GM06990 (cell line): ENCODE data around the gene GPR156.
"Not testable (repeated sequence)": the region's sequence is repeated elsewhere in the genome, so short reads cannot be mapped to it uniquely, and the experiment has no call there.

ENCODE experiments used
- DNase-seq: peaks from one replicate; pipeline ENCODE4 v3.0.0-alpha.2; 2011; ENCODE audit not compliant: insufficient read length; ENCODE audit errors: extremely low read depth
- H3K27me3 ChIP-seq: replicated peaks from 2 replicates; pipeline ENCODE4 v1.6.0; 2011; ENCODE audit warnings: low read length; ENCODE audit not compliant: control insufficient read depth, insufficient read depth
- H3K36me3 ChIP-seq: 2 replicates; pipeline ENCODE4 v1.5.1; 2011; ENCODE audit warnings: low read length; ENCODE audit not compliant: control insufficient read depth, insufficient read depth
- H3K4me3 ChIP-seq: replicated peaks from 2 replicates; pipeline ENCODE4 v1.5.1; 2011; ENCODE audit warnings: low read depth, mild to moderate bottlenecking, control low read depth, low read length
- TF ChIP-seq, protein P1 (sequence below): IDR thresholded peaks from 2 replicates; pipeline ENCODE4 v1.5.1; 2011; ENCODE audit warnings: low read length, control low read depth, mild to moderate bottlenecking, inconsistent platforms; ENCODE audit not compliant: insufficient read depth, poor library complexity, severe bottlenecking

Gene GPR156

GRCh38 chr3:120244834-120245225 lies 40.2 kb downstream of the GPR156 start:
- Histone ChIP-seq H3K36me3 (no peaks in the 10 kb centered on the region), H3K4me3 (no peak overlapping the region), H3K27me3 (no peaks in the 10 kb centered on the region)
- TF ChIP-seq, protein P1, sequence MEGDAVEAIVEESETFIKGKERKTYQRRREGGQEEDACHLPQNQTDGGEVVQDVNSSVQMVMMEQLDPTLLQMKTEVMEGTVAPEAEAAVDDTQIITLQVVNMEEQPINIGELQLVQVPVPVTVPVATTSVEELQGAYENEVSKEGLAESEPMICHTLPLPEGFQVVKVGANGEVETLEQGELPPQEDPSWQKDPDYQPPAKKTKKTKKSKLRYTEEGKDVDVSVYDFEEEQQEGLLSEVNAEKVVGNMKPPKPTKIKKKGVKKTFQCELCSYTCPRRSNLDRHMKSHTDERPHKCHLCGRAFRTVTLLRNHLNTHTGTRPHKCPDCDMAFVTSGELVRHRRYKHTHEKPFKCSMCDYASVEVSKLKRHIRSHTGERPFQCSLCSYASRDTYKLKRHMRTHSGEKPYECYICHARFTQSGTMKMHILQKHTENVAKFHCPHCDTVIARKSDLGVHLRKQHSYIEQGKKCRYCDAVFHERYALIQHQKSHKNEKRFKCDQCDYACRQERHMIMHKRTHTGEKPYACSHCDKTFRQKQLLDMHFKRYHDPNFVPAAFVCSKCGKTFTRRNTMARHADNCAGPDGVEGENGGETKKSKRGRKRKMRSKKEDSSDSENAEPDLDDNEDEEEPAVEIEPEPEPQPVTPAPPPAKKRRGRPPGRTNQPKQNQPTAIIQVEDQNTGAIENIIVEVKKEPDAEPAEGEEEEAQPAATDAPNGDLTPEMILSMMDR: no peak
- DNase-seq: no peak

DNA sequence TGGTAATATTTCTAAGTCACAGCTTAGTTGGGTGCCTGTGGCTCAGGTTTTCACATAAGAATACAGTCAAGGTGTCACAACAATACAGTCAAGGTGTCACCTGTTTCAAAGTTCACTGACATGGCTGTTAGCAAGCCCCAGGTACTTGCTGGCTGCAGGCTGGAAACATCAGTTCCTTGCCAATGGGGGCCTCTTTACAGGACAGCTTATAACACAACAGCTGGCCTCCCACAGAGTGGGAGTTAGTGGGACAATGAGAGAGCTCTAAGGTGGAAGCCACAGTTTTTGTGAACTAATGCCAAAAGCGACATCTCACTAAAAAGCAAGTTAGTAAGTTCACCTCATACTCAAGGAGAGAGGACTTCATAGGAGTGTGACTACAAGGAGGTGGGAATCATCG lies 45.4 kb downstream of the GPR156 start:
- no peak for DNase-seq
- no peak overlapping the region for H3K4me3 ChIP-seq
- TF ChIP-seq, protein P1: no peak
- no peaks in the 10 kb centered on the region for H3K36me3 ChIP-seq
- H3K27me3 ChIP-seq: no peaks in the 10 kb centered on the region

- Histone ChIP-seq H3K27me3 (no peaks in the 10 kb centered on the region), H3K4me3 (no peak overlapping the region), H3K36me3 (no peaks in the 10 kb centered on the region)
- TF ChIP-seq, protein P1: no peak
- DNase-seq: no peak
Observed at GRCh38 chr3:120227710-120228347, 57.2 kb downstream of the GPR156 start.

DNA sequence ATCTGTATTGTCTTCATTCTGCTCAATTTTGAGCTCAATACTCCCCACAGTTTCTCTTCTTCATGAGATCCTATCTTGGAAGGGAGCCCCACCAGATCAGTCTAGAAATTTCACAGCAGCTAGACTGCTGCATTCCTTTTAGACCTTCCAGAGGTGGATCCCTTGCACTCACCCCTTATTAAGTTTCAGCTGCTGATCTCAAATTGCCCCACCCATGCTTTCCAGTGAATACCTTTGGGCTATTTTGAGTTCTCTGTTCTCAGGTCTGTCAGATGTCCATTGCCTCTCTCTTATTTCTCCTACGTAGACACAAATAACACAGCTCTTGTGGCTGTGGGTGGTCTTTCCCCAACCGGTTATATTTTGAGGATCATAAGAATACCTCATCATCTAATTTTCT lies 60.8 kb downstream of the GPR156 start:
- TF ChIP-seq, protein P1: no peak
- H3K36me3 ChIP-seq: no peaks in the 10 kb centered on the region
- no peaks in the 10 kb centered on the region for H3K27me3 ChIP-seq
- no peak for DNase-seq
- H3K4me3 ChIP-seq: no peak overlapping the region

DNA sequence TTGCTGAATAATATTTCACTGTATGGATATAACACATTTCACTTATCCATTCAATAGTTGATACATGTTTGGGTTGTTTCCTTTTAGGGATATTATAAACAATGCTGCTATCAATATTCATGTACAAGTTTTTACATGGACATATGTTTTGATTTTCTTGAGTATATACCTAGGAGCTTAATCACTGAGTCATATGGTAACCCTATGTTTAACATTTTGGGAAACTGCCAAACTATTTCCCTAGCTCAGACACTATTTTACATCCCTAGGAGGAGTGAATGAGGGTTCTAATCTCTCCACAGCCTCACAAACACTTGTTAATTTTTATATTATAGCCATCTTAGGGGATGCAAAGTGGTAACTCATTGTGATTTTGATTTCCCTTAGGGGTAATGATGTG lies 66.0 kb downstream of the GPR156 start:
- Histone ChIP-seq H3K36me3 (no peaks in the 10 kb centered on the region), H3K4me3 (no peak overlapping the region), H3K27me3 (no peaks in the 10 kb centered on the region)
- no peak for DNase-seq
- TF ChIP-seq, protein P1: no peak

DNA sequence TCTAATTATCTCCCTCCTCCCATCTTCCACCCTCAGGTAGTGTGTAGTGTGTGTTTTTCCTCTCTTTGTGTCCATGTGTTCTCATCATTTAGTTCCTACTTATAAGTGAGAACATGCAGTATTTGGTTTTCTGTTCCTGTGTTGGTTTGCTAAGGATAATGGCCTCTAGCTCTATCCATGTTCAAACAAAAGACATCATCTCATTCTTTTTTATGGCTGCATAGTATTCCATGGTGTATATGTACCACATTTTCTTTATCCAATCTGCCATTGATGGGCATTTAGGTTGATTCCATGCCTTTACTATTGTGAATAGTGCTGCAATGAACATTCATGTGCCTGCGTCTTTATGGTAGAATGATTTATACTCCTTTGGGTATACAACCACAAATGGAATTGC lies 68.4 kb downstream of the GPR156 start:
- H3K36me3 ChIP-seq, DNase-seq, H3K4me3 ChIP-seq, H3K27me3 ChIP-seq: not testable (repeated sequence)
